GM18507 (cell line): ENCODE measurements around the gene STEAP3.

Experiments
- DNase-seq: peaks from one replicate; pipeline ENCODE4 v3.0.0; 2011; ENCODE audit warnings: low read depth; ENCODE audit not compliant: insufficient read length; ENCODE audit errors: extremely low spot score
- FAIRE-seq: peaks from 2 replicates; lab custom pipeline; 2011; peaks lifted over from hg19 to GRCh38; lab: Jason Lieb, UNC

Gene STEAP3

GRCh38 chr2:119222863-119223520 is 642 bp upstream of the STEAP3 start:
- FAIRE-seq = no peak

GRCh38 chr2:119224391-119225104 is 914 bp downstream of the STEAP3 start:
- no peak for FAIRE-seq
- DNase-seq = no peak

More at GRCh38 chr2:119222863-119223520, 642 bp upstream of the STEAP3 start:
- DNase-seq = no peak

GRCh38 chr2:119225105-119225865 is 1.7 kb downstream of the STEAP3 start:
- DNase-seq = no peak
- FAIRE-seq = no peak

GRCh38 chr2:119225926-119226325 is 2.3 kb downstream of the STEAP3 start:
- FAIRE-seq = no peak
- no peak for DNase-seq

- DNase-seq (no peak), FAIRE-seq (no peak)
Observed at GRCh38 chr2:119227346-119227745, 3.7 kb downstream of the STEAP3 start.

GRCh38 chr2:119228136-119228535 is 4.5 kb downstream of the STEAP3 start:
- no peak for FAIRE-seq
- no peak for DNase-seq

GRCh38 chr2:119228964-119229363 is 5.3 kb downstream of the STEAP3 start:
- no peak for DNase-seq
- FAIRE-seq = no peak

- DNase-seq (no peak), FAIRE-seq (no peak)
Observed at GRCh38 chr2:119229716-119230115, 6.1 kb downstream of the STEAP3 start.

- FAIRE-seq (no peak), DNase-seq (no peak)
Observed at GRCh38 chr2:119230219-119231185, 6.9 kb downstream of the STEAP3 start.

- FAIRE-seq (peak; percentile 72), DNase-seq (no peak)
Observed at GRCh38 chr2:119231975-119232665, 8.5 kb downstream of the STEAP3 start.

GRCh38 chr2:119232666-119232993 is 9.0 kb downstream of the STEAP3 start:
- DNase-seq (no peak), FAIRE-seq (peak; percentile 33)

- FAIRE-seq = peak; percentile 53
Observed at GRCh38 chr2:119233326-119234020, 9.8 kb downstream of the STEAP3 start.

GRCh38 chr2:119234021-119235019 is 10.7 kb downstream of the STEAP3 start:
- FAIRE-seq = no peak

More at GRCh38 chr2:119233326-119234020, 9.8 kb downstream of the STEAP3 start:
- no peak for DNase-seq

GRCh38 chr2:119236796-119237195 is 13.2 kb downstream of the STEAP3 start:
- DNase-seq (no peak), FAIRE-seq (no peak)

More at GRCh38 chr2:119234021-119235019, 10.7 kb downstream of the STEAP3 start:
- no peak for DNase-seq

GRCh38 chr2:119240311-119241204 is 16.9 kb downstream of the STEAP3 start:
- DNase-seq (no peak), FAIRE-seq (no peak)

- FAIRE-seq (no peak), DNase-seq (no peak)
Observed at GRCh38 chr2:119241205-119241532, 17.5 kb downstream of the STEAP3 start.
